Stimulated activated CD8-positive, alpha-beta memory T cell treated with anti-CD3 and anti-CD28 coated beads, Interleukin-7, amount 100 ng/mL, for 24 hours (primary cell): ENCODE measurements around the gene DAB2IP.

ENCODE experiments used
- DNase-seq: peaks from one replicate; pipeline ENCODE4 v3.0.0-alpha.2; 2020; ENCODE audit warnings: low read depth

Gene DAB2IP

GRCh38 chr9:121703014-121703734 lies 51.7 kb downstream of the DAB2IP start:
- DNase-seq: no peak

- DNase-seq: no peak
Observed at GRCh38 chr9:121704281-121704680, 52.8 kb downstream of the DAB2IP start.

- DNase-seq: no peak
Observed at GRCh38 chr9:121706149-121706750, 54.8 kb downstream of the DAB2IP start.

- DNase-seq: no peak
Observed at GRCh38 chr9:121707477-121708424, 56.3 kb downstream of the DAB2IP start.

GRCh38 chr9:121708768-121709488 lies 57.5 kb downstream of the DAB2IP start:
- DNase-seq: no peak

- DNase-seq: no peak
Observed at GRCh38 chr9:121709798-121710197, 58.4 kb downstream of the DAB2IP start.

- no peak for DNase-seq
Observed at GRCh38 chr9:121711281-121711680, 59.8 kb downstream of the DAB2IP start.

GRCh38 chr9:121711797-121712196 lies 60.4 kb downstream of the DAB2IP start:
- no peak for DNase-seq

GRCh38 chr9:121713400-121714070 lies 62.1 kb downstream of the DAB2IP start:
- DNase-seq: no peak

GRCh38 chr9:121714075-121714705 lies 62.8 kb downstream of the DAB2IP start:
- DNase-seq: no peak

GRCh38 chr9:121714873-121715272 lies 63.4 kb downstream of the DAB2IP start:
- no peak for DNase-seq

- no peak for DNase-seq
Observed at GRCh38 chr9:121717141-121717991, 65.9 kb downstream of the DAB2IP start.

GRCh38 chr9:121718084-121718483 lies 66.7 kb downstream of the DAB2IP start:
- no peak for DNase-seq

GRCh38 chr9:121718501-121718900 lies 67.1 kb downstream of the DAB2IP start:
- DNase-seq: no peak

- no peak for DNase-seq
Observed at GRCh38 chr9:121720311-121721057, 69.0 kb downstream of the DAB2IP start.

GRCh38 chr9:121721058-121721350 lies 69.6 kb downstream of the DAB2IP start:
- no peak for DNase-seq

GRCh38 chr9:121721770-121722169 lies 70.3 kb downstream of the DAB2IP start:
- no peak for DNase-seq

GRCh38 chr9:121725008-121725775 lies 73.8 kb downstream of the DAB2IP start:
- no peak for DNase-seq
